ENCODE data around the gene SCN2B.

- TF ChIP-seq POLR2A (IDR thresholded peaks at IDR 0.05): no peak
- TF ChIP-seq, protein P1, sequence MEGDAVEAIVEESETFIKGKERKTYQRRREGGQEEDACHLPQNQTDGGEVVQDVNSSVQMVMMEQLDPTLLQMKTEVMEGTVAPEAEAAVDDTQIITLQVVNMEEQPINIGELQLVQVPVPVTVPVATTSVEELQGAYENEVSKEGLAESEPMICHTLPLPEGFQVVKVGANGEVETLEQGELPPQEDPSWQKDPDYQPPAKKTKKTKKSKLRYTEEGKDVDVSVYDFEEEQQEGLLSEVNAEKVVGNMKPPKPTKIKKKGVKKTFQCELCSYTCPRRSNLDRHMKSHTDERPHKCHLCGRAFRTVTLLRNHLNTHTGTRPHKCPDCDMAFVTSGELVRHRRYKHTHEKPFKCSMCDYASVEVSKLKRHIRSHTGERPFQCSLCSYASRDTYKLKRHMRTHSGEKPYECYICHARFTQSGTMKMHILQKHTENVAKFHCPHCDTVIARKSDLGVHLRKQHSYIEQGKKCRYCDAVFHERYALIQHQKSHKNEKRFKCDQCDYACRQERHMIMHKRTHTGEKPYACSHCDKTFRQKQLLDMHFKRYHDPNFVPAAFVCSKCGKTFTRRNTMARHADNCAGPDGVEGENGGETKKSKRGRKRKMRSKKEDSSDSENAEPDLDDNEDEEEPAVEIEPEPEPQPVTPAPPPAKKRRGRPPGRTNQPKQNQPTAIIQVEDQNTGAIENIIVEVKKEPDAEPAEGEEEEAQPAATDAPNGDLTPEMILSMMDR (IDR thresholded peaks at IDR 0.05): no peak
- TF ChIP-seq POLR2AphosphoS5 (IDR thresholded peaks at IDR 0.05): no peak
- TF ChIP-seq EP300 (IDR thresholded peaks at IDR 0.05): no peak
These were observed 50.2 kb downstream of the SCN2B start for GRCh38 chr11:118126082-118126838.

Measured in upper lobe of left lung (tissue), 4 donors.